Tibial artery (tissue), 4 donors: ENCODE data around the gene RHOJ.

Experiments used
- DNase-seq, 2 donors: peaks; one replicate each; pipeline ENCODE4 v3.0.0-alpha.2; 2019
- H3K27ac ChIP-seq, 2 donors: fragments of 200-600 bp; sonication (generic) in 1 of 2; 1 replicate in 1 of 2; 2 replicates in 1 of 2; pipeline ENCODE4 v1.5.1; 2018 to 2019; ENCODE audit warnings: mild to moderate bottlenecking in 1 of 2
- H3K27me3 ChIP-seq, 2 donors: fragments of 200-600 bp; sonication (generic) in 1 of 2; one replicate each; pipeline versions ENCODE4 v1.5.1 to v1.6.0; 2016 to 2019
- H3K36me3 ChIP-seq, 3 donors: fragments of 200-600 bp; sonication (generic) in 2 of 3; one replicate each; pipeline ENCODE4 v1.5.1; 2016 to 2019; ENCODE audit warnings: mild to moderate bottlenecking in 2 of 3
- H3K4me1 ChIP-seq, 4 donors: fragments of 200-600 bp; sonication (generic) in 2 of 4; 1 replicate in 3 of 4; 2 replicates in 1 of 4; pipeline ENCODE4 v1.5.1; 2016 to 2019
- H3K4me3 ChIP-seq, 2 donors: fragments of 200-600 bp; sonication (generic) in 1 of 2; 1 replicate in 1 of 2; 2 replicates in 1 of 2; pipeline ENCODE4 v1.5.1; 2018 to 2019; ENCODE audit warnings: mild to moderate bottlenecking in 2 of 2
- H3K9me3 ChIP-seq, 3 donors: fragments of 200-600 bp; sonication (generic) in 1 of 3; one replicate each; pipeline ENCODE4 v1.5.1; 2016 to 2019
- intact Hi-C: fragments of 100-400 bp; cut with DNase I; formaldehyde crosslinking; loops from one replicate; pipeline ENCODE4 v1.15.0; 2023; ENCODE audit warnings: low total_unique reads
- TF ChIP-seq, protein P1 (sequence below), 2 experiments: fragments of 200-600 bp in 1 of 2; fragments of 450-650 bp in 1 of 2; IDR thresholded peaks; one replicate each; pipeline ENCODE4 v1.5.1; 2017 to 2019; ENCODE audit warnings: antibody characterized with exemption in 2 of 2, mild to moderate bottlenecking in 1 of 2, moderate library complexity in 1 of 2

Gene RHOJ

DNA sequence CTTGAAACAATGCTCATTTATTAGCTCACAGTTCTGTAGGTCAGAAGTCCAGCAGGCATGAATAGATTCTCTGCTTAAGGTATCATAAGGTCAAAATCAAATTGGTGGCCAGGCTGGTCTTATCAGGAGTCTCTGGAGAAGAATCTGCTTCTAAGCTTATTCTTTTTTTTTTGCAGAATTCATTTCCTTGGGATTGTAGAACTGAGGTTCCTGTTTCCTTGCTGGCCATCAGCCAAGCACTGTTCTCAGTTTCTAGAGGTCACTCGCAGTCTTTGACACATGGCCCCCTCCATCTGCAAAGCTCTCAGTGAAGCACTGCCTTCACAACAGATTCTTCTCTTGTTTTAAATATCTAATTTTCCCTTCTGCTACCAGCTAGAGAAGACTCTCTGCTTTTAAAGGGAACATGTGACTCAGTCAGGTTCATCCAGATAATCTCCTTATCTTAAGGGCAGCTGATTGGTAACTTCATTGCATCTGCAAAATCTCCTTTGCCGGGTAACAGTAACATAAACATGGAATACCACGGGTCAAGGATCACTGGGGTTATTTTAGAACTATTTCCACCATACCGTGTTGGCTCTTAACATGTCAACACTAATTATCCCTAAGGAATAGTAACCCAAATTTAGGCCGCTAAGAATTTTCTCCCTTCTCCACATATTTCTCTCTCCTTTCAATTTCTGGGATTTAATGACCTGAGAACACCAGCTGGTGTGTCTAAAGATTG is 25.3 kb downstream of the RHOJ start:
- Histone ChIP-seq H3K9me3 (no peaks in the 10 kb centered on the region), H3K36me3 (no peaks in the 10 kb centered on the region), H3K4me3 (no peak overlapping the region), H3K27ac (no peak overlapping the region), H3K27me3 (no peaks in the 10 kb centered on the region), H3K4me1 (peaks cover 0 to 5% (median 0%) of the 10 kb centered on the region in 4 donors)
- TF ChIP-seq, protein P1, sequence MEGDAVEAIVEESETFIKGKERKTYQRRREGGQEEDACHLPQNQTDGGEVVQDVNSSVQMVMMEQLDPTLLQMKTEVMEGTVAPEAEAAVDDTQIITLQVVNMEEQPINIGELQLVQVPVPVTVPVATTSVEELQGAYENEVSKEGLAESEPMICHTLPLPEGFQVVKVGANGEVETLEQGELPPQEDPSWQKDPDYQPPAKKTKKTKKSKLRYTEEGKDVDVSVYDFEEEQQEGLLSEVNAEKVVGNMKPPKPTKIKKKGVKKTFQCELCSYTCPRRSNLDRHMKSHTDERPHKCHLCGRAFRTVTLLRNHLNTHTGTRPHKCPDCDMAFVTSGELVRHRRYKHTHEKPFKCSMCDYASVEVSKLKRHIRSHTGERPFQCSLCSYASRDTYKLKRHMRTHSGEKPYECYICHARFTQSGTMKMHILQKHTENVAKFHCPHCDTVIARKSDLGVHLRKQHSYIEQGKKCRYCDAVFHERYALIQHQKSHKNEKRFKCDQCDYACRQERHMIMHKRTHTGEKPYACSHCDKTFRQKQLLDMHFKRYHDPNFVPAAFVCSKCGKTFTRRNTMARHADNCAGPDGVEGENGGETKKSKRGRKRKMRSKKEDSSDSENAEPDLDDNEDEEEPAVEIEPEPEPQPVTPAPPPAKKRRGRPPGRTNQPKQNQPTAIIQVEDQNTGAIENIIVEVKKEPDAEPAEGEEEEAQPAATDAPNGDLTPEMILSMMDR (IDR thresholded peaks at IDR 0.05) = no peak
- intact Hi-C loops = no loop called here
- no peak for DNase-seq

DNA sequence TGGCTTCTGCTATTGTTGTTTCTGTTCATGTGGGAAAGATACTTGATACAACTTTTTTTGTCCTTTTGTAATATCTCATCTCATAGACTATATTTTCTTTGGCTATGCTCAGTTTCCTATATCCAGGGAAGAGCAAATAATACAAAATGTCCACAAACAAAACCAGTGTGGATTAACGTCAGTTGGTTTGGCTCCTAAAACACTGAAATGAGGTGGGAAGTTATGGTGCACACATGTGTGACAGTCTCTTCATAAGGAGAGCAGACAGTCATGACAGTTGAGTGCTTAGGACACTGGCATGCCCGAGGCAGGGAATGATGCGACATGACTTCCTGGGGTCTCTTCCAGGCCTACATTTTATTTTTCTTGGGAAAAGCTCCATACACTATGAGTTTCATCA is 27.5 kb downstream of the RHOJ start:
- intact Hi-C loops = no loop called here
- Histone ChIP-seq H3K4me1 (peaks cover 0 to 5% (median 0%) of the 10 kb centered on the region in 4 donors), H3K4me3 (no peak overlapping the region), H3K27me3 (no peaks in the 10 kb centered on the region), H3K36me3 (no peaks in the 10 kb centered on the region), H3K27ac (no peak overlapping the region), H3K9me3 (no peaks in the 10 kb centered on the region)
- TF ChIP-seq, protein P1 (IDR thresholded peaks at IDR 0.05) = no peak
- no peak for DNase-seq

DNA sequence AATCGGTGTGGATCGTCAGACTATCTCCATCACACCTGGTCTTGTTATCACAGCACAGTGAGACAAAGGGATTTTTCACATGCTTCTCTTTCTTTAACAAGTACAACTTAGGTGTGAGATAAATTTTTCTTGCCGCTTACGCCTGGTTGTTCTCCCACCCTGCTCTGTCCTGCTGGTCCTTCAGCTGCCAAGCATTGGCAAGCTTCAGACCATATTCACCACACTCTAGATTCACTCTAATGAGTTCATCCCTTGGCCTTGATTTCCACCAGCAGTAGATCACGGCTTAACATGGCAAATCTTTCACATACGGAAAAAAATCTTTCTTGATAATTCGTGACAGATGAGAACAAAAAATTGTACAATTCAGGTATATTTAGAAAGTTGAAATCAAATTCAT is 33.5 kb downstream of the RHOJ start:
- H3K27me3 ChIP-seq = no peaks in the 10 kb centered on the region
- H3K36me3 ChIP-seq = no peaks in the 10 kb centered on the region
- DNase-seq = no peak
- H3K4me1 ChIP-seq = peaks cover 0 to 17% (median 11%) of the 10 kb centered on the region in 4 donors
- no peak overlapping the region for H3K4me3 ChIP-seq
- no peaks in the 10 kb centered on the region for H3K9me3 ChIP-seq
- intact Hi-C loops = no loop called here
- TF ChIP-seq, protein P1 (IDR thresholded peaks at IDR 0.05) = no peak
- H3K27ac ChIP-seq = no peak overlapping the region

DNA sequence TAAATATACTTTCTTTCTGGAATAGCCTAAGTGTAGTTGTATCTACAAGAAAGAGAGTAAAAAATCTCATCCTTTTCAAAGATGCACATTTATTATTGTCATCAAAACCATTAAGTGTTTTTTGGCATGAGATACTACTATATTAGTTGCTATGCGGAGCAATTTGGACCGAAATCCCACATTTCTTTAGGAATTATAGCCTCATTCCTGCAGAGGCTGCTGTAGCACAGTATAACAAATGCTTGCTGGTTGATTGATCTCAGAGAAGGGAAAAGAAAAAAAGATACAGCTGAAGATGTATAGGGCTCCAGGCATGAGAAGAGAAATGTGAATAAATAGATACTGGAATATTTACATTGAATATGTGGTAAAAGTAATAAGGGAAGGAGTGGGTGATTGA is 36.0 kb downstream of the RHOJ start:
- TF ChIP-seq, protein P1 (IDR thresholded peaks at IDR 0.05) = no peak
- intact Hi-C loops = no loop called here
- no peaks in the 10 kb centered on the region for H3K36me3 ChIP-seq

DNA sequence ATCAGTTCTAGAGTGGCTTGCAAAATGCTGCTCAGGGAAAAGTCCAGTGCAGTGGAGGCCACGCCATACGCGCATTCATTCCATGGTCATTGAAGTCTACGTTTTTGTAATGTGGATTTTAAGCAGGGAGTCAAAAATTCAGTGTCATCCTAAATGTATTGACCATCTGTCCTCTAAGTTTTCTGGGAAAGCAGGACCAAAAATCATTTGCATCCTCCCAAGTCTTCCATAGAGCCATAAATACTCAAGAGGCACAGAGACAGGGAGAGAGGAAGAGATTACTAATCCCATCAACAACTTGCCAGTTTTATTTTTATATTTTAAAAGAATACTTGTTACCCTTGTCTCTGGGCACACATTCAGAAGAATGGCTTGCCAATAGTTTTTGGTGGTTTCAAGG is 36.9 kb downstream of the RHOJ start:
- intact Hi-C loops = no loop called here
- no peak overlapping the region for H3K4me3 ChIP-seq
- H3K27me3 ChIP-seq = no peaks in the 10 kb centered on the region
- no peaks in the 10 kb centered on the region for H3K9me3 ChIP-seq
- TF ChIP-seq, protein P1 (IDR thresholded peaks at IDR 0.05) = no peak
- no peak for DNase-seq
- H3K36me3 ChIP-seq = no peaks in the 10 kb centered on the region
- H3K27ac ChIP-seq = no peak overlapping the region
- peaks cover 0 to 20% (median 11%) of the 10 kb centered on the region in 4 donors for H3K4me1 ChIP-seq

More for the DNA sequence above, 36.0 kb downstream of the RHOJ start:
- Histone ChIP-seq H3K9me3 (no peaks in the 10 kb centered on the region), H3K4me3 (no peak overlapping the region), H3K27ac (no peak overlapping the region), H3K4me1 (peaks cover 0 to 17% (median 11%) of the 10 kb centered on the region in 4 donors), H3K27me3 (no peaks in the 10 kb centered on the region)
- DNase-seq = no peak
